ENCODE data around the gene ADO.

Gene ADO

DNA sequence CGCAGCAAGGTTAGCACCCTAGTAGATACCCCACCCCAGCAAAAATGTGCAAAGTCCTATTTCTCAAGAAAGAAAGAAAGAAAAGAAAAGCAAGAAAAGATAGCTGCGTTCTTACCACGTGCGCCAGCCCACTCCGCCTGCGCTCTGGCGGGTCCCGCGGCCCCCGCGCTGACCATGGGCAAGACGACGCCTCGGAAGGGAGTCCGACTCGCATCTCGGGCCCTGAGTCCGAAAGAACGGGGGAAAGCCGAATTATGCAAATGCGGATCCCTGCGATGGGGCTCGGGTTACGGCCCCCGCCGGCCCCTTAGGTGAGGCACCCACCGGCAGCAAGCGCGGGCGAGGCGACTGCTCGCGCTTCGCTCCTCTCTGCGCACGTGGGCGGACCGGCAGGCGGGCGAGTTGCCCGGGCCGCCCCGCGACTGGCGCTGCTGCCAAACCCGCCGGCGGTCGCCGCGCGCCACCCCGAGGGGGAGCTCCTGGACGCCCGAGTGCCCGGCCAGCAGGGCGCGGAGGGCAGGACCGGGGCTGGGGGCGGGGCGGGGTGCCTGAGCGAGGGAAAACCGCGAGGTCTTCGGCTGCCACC, 14.0 kb downstream of the ADO start:
- DNase-seq: peak; percentile 38

DNA sequence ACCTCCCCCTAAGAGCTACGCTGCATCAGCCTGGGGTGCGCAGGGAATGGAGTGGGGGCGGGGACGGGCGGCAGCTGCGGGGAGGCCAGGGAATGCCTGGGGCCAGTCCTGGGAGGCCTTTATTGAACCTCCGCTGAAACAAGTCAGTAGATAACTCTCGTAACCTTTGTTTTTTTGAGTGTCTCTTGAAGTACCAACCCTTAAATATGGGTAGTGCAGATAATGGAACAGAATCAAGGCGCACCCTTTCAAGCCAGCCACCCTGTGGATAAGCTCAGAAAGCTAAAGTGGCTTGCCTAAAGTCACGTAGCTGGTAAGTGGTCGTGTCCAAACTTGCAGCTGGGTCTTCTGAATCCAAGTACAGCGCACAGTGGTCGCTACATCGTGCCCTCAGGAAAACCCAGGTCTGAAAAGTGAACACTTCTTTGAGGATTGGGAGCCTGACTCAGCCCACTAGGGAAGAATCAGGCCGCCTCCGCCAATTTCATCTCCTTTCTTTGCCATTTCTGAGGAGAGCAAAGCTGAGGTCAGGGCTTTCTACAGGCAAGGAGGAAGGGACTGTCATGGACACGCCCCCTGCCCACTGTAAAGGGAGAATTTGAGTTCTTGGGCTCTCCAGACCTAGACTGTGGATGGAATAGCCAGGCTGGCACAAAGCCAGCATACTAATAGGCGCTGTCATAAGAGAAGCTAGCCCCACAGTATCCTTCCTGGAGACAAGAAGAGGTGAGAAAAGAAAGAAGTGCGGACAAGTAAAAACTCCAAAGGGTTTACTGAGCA, 14.8 kb downstream of the ADO start:
- no peak for DNase-seq

DNA sequence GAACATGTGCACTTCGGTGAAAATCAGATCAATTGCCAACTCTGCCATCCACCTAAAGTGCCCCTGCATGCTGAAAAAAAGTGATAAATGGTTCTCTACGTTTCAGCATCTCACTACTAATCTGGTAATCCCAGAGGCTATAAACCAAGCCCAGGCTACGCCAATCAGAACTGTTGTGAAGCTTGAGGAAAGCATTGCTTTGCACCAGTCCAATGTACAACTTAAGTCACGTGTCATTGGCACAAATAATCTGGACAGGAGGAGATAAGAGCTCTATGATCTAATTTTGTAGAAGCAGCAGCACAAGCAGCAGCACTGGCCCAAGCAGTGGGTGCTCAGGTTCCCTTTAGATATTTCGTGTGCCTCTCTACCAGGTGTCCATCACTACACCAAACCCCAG, 16.1 kb downstream of the ADO start:
- DNase-seq: no peak

DNA sequence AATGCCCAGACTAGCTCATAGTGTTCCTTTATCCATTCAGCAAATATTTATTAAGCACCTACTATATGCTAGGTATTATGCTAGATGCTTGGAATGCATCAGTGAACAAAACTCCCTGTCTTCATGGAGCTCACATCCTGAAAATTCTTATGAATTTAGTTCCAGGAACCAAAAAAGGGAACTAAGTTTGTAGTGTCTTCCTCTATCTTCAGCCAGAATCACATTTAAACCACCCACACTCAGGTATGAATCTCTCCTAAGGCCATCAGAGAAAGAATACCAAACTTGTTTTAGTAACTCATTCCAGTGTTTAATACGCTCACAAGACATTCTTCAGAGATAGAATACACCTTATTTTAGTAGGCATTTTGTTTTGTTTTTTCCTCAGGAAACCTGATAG, 21.8 kb downstream of the ADO start:
- DNase-seq: no peak

DNA sequence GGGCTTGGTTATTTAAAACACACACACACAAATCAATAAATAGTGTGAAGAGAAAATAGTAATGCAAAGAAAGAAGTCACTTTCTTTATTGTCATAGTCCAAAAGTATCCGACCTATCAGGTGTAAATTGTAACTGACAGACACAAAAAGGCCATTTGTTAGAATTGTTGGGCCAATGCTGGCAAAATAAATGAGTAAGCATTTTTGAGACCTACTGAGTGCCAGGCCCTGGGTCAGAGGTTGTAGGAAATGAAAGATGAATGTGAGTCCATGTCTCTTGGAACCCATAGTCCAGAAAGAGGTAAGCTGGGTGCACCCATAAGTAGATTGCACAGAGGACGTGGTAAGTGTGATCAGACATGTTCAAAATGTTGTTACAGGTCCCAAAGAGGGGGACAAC, 25.1 kb downstream of the ADO start:
- no peak for DNase-seq

DNA sequence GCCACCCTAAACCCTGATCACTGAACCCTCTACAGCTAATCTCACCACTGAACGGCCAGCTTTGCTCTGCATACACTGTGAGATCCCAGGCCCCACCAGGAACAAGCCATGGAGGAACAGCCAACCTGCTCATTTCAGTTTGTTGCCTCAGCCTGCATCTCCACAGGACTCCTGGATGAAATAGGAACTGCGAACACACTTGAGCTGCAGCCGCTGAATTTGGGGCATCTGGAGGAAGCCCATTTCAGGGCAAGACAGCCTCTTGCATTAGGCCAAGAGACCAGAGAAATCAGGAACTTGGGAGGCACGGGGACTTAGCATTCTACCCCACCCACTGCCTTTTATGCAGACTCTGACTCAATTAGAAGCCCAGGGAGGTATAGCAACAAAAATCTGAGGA, 26.2 kb downstream of the ADO start:
- DNase-seq: no peak

DNA sequence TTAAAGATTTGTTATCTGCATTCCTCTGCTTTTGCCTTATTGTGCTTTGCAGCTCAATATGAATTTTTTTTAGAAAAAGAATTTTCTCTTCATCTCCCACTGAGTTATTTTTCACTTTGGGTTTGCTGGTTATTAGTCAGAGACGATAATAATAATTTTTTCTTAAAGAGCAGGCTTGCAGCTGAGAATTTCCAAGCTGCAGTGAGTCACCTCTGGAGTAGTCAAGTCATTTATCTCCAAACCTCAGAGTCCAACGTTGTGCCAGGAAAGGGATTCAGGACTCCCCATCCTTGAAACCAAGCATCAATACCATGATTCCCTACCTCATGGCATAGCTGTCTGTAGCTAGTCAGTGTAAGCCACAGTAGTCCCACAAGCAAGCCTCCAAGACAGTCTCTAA, 26.8 kb downstream of the ADO start:
- no peak for DNase-seq

DNA sequence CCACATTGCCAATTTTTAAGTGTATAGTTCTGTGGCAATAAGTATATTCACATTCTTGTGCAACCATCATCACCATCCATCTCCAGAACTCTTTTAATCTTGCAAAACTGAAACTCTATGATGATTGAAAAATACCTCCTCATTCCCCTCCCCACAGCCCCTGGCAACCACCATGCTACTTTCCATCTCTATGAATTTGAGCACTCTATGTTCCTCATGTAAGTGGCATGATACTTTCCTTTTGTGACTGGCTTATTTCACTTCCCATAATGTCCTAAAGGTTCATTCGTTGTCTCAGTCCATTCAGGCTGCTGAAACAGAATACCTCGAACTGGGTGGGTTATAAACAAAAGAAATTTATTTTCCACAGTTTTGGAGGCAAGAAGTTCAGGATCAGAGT, 35.1 kb downstream of the ADO start:
- no peak for DNase-seq

DNA sequence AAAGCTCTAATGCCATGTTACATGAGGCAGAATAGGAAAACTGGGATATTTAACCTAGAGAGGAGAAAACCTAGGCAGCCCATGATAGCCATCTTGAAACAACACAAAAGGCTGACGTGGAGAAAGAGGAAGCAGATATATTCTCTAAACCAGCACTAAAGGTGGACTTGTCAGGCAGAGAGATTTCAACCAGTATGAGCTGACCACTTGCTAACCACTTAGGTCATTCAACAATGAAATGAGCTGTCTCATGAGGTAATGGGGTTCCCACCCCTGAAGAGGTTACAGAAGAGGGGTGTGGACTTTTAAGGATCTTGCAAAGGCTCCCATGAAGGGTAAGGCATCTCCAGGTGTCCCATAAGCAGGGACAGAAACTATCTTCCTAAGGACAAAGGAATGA, 38.5 kb downstream of the ADO start:
- no peak for DNase-seq

DNA sequence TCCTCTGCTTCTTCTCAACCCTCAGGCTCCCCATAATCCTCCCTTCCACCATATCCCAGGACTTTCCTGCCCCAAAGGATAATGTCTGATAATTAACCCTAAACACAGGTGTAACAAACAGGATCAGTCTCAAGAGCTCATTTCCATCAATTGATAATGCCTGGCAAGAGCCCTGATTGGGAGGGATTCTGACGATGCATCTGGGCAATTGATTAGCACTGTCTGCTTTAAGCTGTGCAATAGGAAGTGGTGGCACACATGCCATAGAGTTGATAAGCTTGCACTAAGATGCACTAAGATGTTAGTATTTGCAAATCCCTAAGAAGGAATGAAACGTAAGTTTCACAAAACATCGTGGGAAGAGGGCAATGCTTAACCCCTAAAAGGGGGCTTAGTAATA, 39.1 kb downstream of the ADO start:
- no peak for DNase-seq

DNA sequence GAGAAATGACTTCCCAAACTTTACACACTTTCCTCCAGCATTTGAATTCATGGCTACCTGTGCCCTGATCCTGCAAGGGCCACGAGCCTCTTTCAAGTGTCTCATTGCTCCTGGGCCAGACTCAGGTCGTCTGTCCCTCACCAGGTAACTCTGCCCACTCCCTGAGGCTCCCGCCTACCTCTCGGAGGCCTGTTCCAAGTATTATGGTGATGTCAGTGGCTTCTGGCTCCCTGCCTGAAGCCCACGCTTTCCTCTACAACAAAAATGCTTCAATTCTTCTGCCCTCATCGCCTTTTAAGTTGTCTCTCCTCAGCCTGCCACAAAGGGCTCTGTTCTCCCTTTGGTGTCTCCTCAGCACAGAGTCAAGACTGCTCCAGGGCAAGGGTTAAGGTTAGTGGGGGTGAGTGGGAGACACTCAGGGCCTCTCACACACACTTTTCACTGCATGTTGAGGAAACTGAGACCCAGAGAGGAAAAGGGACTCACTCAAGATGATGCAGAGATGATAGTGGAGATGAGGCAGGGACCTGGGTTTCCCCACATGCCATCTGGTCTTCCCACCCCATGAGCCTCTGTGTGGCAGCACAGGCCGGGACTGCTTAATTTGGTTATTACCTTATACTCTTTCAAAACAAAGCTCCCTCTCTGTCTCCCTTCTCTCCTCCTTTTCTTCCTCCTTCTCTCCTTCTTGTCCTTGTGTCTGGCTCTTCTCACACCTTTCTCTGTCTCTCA, 39.9 kb downstream of the ADO start:
- DNase-seq: no peak

DNA sequence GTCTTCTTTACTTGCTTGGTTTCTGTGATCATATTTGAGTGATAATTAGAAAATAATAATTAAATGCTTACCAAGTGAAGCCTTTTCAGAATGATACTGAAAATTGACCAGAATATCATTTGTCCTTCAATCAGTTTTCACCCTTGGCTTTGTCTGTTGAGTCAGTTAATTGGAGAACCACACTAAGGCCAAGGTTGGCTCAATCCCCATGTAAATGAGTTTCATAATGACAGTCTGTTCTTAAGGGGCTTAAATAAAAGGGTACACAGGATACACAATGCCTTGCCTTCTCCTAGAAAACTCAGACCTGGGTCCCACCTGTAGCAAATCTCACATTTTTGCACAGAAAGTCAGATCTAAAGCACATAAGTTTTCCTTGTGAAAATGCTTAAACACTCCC, 42.9 kb downstream of the ADO start:
- DNase-seq: no peak

DNA sequence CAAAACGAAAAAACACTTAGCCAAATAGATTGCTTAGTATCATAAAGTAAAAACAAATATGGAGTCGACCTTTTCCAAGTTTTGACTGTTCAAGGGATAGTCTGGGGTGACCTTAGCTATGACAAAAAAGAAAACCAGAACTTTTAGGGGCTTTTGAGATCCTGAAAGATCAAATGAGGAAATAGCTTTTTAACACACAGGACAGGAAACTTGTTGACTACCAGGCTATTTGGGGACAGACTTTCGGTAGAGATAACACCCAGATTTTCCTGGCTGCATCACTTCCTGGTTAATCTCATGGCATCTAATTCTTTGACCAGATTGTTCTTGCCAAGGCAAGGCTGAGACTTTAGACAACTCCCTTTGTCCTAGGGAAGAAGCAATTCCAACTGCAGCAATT, 46.1 kb downstream of the ADO start:
- no peak for DNase-seq

DNA sequence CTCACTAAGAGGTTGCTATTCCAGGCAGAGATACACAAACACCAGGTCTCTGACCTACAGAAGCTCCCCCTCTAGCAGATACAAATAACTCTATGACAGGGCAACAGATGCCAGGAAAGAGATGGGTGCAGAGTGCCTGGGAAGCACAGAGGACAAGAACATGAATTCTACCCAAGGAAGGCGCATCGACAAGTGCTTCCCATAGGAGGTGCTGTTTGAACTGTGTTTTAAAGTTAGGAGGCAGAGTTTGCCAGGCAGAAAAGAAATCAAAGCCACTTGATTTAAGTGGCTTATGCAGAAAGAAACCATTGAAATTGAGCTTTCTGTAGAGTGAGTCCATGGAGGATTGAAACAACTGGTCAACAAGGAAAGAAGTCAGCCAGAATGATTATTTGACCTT, 46.9 kb downstream of the ADO start:
- DNase-seq: no peak

DNA sequence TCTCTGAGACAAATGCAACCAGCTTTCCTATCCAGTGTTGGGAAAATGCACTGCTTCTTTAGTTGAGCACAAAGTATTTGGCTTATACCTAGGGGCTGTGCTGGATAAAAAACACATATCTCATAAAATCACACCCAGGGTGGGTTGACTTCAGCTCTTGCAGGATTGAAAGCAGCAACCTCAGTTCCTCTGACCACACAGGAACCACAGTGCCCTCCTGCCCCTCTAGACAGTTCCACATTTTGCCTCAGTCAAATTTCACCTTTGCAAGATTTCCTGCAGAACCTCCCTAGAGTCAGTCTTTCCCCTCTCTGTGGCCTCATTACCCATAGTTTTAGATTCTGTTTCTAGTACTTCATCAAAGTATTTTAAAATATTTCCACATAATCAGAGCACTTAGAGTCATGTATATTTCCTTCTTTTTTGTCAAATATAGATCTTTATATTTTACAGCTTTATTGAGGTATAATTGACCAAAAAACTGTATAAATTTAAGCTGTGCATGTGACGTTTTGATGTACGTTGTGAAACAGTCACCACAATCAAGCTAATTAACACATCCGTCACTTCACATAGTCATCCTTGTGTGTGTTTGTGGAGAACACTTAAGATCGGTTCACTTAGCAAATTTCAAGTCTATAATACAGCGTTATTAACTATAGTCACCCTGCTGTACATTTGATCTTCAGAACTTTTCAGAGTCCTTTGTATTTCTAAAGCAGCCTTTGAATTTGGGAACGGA, 48.6 kb downstream of the ADO start:
- DNase-seq: peak; percentile 23

DNA sequence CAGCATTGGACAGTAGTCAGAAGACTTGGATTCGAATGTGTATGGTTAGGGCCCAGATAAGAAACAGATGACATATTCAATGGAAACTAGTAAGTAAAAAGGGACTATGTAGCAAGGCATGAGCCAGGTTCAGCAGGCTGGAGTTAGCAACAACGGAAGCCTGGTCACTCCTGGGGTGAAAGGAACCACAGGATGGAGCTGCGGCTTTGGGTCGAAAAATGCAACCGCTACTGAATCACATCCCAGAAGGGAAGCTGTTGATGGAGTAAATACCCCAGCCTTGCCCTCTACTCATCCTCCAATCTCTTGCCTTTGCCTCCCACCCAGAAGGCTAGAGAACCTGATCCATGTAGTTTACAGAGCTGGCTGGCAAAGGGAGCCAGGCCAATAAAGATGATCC, 49.2 kb downstream of the ADO start:
- no peak for DNase-seq

DNA sequence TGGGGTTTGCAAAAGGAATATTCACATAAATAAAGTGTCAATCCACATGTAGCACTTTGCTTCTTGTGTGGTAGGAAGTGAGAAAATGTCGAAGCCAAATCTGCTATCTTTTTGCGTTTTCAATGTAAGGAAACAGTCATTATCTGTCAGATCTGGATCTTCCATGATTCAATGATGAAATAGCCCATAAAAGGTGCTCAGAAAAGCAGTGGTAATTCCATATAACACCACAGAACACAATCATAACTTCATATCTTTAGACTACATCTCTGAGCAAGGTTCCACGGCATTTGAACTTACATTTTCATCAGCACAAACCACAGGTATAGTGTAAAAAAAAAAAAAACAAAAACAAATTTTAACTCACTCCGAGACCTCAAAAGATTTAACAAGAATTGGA, 51.5 kb downstream of the ADO start:
- DNase-seq: peak; percentile 18
